PFSK-1 (cell line): ENCODE measurements around the gene SORBS2.

ENCODE experiments used
- POLR2AphosphoS5 ChIP-seq: IDR thresholded peaks from 2 replicates; pipeline ENCODE4 v1.6.1; 2012; ENCODE audit warnings: low read depth, mild to moderate bottlenecking, control low read depth, low read length, moderate library complexity
- SIN3A ChIP-seq: IDR thresholded peaks from 2 replicates; pipeline ENCODE4 v1.6.1; 2012; ENCODE audit warnings: mild to moderate bottlenecking, low read length, moderate library complexity, borderline replicate concordance; ENCODE audit not compliant: insufficient read depth

DNA sequence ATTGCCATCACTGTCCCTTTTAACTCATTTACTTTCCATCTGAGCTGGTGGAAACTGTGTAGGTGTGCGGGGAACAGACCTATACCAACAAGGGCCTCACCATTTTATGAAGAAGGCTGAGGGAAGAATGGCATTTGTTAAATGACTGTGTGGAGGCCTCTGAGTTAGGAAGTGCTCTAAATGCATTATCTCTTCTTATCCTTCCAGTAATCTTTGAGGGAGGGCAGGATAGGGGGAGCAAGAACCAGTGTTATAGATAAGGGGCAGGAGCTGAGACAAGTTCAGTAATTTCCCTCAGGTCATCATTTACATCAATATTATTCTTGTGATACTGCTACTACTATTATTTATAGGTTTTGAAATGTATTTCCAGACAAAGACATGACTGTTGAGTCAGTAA, 154.3 kb downstream of the SORBS2 start:
- TF ChIP-seq POLR2AphosphoS5 (no peak), SIN3A (no peak)
